ENCODE results near the gene DEXI.

The DEXI gene

GRCh38 chr16:10941127-10941933, 938 bp downstream of the DEXI start:
- no peaks in the 10 kb centered on the region for H3K9me3 Mint-ChIP-seq
- H3K27me3 Mint-ChIP-seq = no peaks in the 10 kb centered on the region
- DNase-seq = peak; percentile 59
- peaks cover 63% of the 10 kb centered on the region for H3K36me3 Mint-ChIP-seq (ENCODE audit: low read depth)
- peaks cover 79% of the 10 kb centered on the region for H3K4me1 Mint-ChIP-seq (ENCODE audit: low read depth)
- peak overlapping the region; percentile 93 for H3K27ac Mint-ChIP-seq
- peak overlapping the region; percentile 94 for H3K4me3 Mint-ChIP-seq

DNA sequence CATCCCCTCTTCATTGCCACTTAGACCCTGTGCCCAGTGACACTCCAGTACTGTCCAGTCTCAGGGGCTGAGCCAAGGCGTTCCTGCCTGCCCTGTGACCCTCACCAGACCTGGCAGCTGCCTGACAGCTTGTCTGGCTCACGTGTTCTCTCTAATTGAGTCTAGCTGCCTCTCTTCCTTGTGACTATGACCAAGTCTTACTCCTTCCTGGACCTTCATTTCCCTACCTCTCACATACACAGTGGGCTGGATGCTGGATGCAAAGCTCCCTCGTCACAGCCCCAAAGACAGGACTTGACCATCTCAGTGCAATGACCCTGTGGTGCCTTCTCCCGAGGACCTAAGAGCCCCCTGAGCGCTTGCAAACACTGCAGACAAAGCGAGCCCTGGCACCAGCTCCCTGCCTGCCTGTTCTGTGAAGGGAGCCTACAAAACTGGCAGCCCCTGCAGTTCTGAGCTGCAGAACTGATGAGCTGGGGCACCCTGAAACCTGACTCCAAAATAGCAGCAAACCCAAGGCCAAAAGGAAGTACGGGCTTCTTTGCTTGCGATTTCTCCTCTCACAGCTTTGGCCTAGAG, 1.7 kb downstream of the DEXI start:
- H3K4me3 Mint-ChIP-seq = peak overlapping the region; percentile 94
- no peaks in the 10 kb centered on the region for H3K27me3 Mint-ChIP-seq
- peak overlapping the region; percentile 93 for H3K27ac Mint-ChIP-seq
- no peak for DNase-seq
- peaks cover 80% of the 10 kb centered on the region for H3K4me1 Mint-ChIP-seq (ENCODE audit: low read depth)
- H3K36me3 Mint-ChIP-seq (ENCODE audit: low read depth) = peaks cover 71% of the 10 kb centered on the region
- no peaks in the 10 kb centered on the region for H3K9me3 Mint-ChIP-seq

DNA sequence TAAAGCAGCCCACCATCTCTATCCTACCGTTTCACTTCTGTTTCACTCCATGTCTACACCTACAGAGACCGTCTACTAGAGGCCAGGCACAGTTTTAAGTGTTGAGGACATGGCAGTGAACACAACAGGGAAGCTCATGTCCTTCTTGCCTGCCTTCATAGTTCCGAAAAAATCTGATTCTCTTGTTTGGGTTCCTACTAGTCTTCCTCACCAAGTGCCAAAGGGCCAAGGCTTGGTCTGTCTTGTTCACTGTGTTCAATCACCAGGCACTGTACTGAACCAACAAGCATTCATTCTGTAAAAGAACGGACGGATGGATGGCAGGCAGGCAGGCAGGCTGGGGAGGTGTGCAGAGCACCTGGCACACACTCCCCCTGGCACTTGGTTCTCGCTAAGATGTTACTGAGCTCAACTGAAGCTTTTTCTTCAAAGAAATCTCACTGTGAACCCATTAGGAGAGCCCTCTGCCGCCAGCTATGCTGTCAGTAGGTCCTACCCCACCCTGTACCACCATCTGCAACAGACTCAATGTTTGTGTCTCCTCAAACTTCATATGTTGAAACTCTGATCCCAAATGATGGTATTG, 2.5 kb downstream of the DEXI start:
- H3K4me3 Mint-ChIP-seq = peak overlapping the region; percentile 94
- H3K27me3 Mint-ChIP-seq = no peaks in the 10 kb centered on the region
- no peak for DNase-seq
- no peaks in the 10 kb centered on the region for H3K9me3 Mint-ChIP-seq
- peaks cover 81% of the 10 kb centered on the region for H3K4me1 Mint-ChIP-seq (ENCODE audit: low read depth)
- H3K36me3 Mint-ChIP-seq (ENCODE audit: low read depth) = peaks cover 73% of the 10 kb centered on the region
- H3K27ac Mint-ChIP-seq = peak overlapping the region; percentile 93

- peaks cover 77% of the 10 kb centered on the region for H3K36me3 Mint-ChIP-seq (ENCODE audit: low read depth)
- peak overlapping the region; percentile 94 for H3K4me3 Mint-ChIP-seq
- H3K27ac Mint-ChIP-seq = peak overlapping the region; percentile 84
Measured at GRCh38 chr16:10938796-10939648, 3.2 kb downstream of the DEXI start.

GRCh38 chr16:10938321-10938720, 3.9 kb downstream of the DEXI start:
- Mint-ChIP-seq H3K27me3 (no peaks in the 10 kb centered on the region), H3K36me3 (ENCODE audit: low read depth) (peaks cover 84% of the 10 kb centered on the region), H3K27ac (peak overlapping the region; percentile 84), H3K9me3 (no peaks in the 10 kb centered on the region), H3K4me3 (peak overlapping the region; percentile 94), H3K4me1 (ENCODE audit: low read depth) (peaks cover 86% of the 10 kb centered on the region)
- peak; percentile 45 for DNase-seq

More at GRCh38 chr16:10938796-10939648, 3.2 kb downstream of the DEXI start:
- Mint-ChIP-seq H3K4me1 (ENCODE audit: low read depth) (peaks cover 84% of the 10 kb centered on the region), H3K9me3 (no peaks in the 10 kb centered on the region), H3K27me3 (no peaks in the 10 kb centered on the region)
- no peak for DNase-seq

- H3K4me3 Mint-ChIP-seq = peak overlapping the region; percentile 94
- peaks cover 82% of the 10 kb centered on the region for H3K4me1 Mint-ChIP-seq (ENCODE audit: low read depth)
- no peaks in the 10 kb centered on the region for H3K27me3 Mint-ChIP-seq
- DNase-seq = no peak
- H3K36me3 Mint-ChIP-seq (ENCODE audit: low read depth) = peaks cover 92% of the 10 kb centered on the region
- peak overlapping the region; percentile 84 for H3K27ac Mint-ChIP-seq
- no peaks in the 10 kb centered on the region for H3K9me3 Mint-ChIP-seq
Measured at GRCh38 chr16:10937068-10937859, 5.0 kb downstream of the DEXI start.

GRCh38 chr16:10936272-10936984, 5.8 kb downstream of the DEXI start:
- Mint-ChIP-seq H3K4me3 (no peak overlapping the region), H3K9me3 (no peaks in the 10 kb centered on the region), H3K27ac (no peak overlapping the region)

GRCh38 chr16:10935226-10935915, 6.9 kb downstream of the DEXI start:
- Mint-ChIP-seq H3K9me3 (no peaks in the 10 kb centered on the region), H3K27ac (no peak overlapping the region), H3K27me3 (no peaks in the 10 kb centered on the region), H3K4me3 (no peak overlapping the region), H3K4me1 (ENCODE audit: low read depth) (peaks cover 90% of the 10 kb centered on the region), H3K36me3 (ENCODE audit: low read depth) (peaks cover 95% of the 10 kb centered on the region)
- no peak for DNase-seq

More at GRCh38 chr16:10936272-10936984, 5.8 kb downstream of the DEXI start:
- Mint-ChIP-seq H3K4me1 (ENCODE audit: low read depth) (peaks cover 88% of the 10 kb centered on the region), H3K36me3 (ENCODE audit: low read depth) (peaks cover 98% of the 10 kb centered on the region), H3K27me3 (no peaks in the 10 kb centered on the region)
- DNase-seq = no peak

- Mint-ChIP-seq H3K9me3 (no peaks in the 10 kb centered on the region), H3K27me3 (no peaks in the 10 kb centered on the region), H3K4me1 (ENCODE audit: low read depth) (peaks cover 86% of the 10 kb centered on the region), H3K27ac (no peak overlapping the region), H3K36me3 (ENCODE audit: low read depth) (peaks cover 94% of the 10 kb centered on the region), H3K4me3 (no peak overlapping the region)
- no peak for DNase-seq
Measured at GRCh38 chr16:10934325-10935107, 7.8 kb downstream of the DEXI start.

GRCh38 chr16:10933865-10934264, 8.4 kb downstream of the DEXI start:
- Mint-ChIP-seq H3K27me3 (no peaks in the 10 kb centered on the region), H3K27ac (no peak overlapping the region), H3K36me3 (ENCODE audit: low read depth) (peaks cover 94% of the 10 kb centered on the region), H3K4me3 (no peak overlapping the region), H3K9me3 (no peaks in the 10 kb centered on the region), H3K4me1 (ENCODE audit: low read depth) (peaks cover 80% of the 10 kb centered on the region)
- no peak for DNase-seq

- Mint-ChIP-seq H3K4me1 (ENCODE audit: low read depth) (peaks cover 72% of the 10 kb centered on the region), H3K36me3 (ENCODE audit: low read depth) (peaks cover 94% of the 10 kb centered on the region), H3K27ac (no peak overlapping the region), H3K4me3 (no peak overlapping the region), H3K27me3 (no peaks in the 10 kb centered on the region), H3K9me3 (no peaks in the 10 kb centered on the region)
- no peak for DNase-seq
Measured at GRCh38 chr16:10932959-10933710, 9.1 kb downstream of the DEXI start.

All from activated T-cell treated with anti-CD3 and anti-CD28 coated beads, Interleukin-2, amount 50 U/mL, for 24 hours (primary cell).